ENCODE measurements around the gene SCYL2. TPM values are rescaled to one million over a fixed set of nuclear protein-coding genes. Genes with fewer than 3 reads are reported as not detected.

SCYL2 gene
- polyA plus RNA-seq, 1 donor (not counting 4 experiments of a cell fraction or from before 2014, with no cell fraction given) = 31.5 TPM

- dilution Hi-C loops (cut with MboI; ENCODE audit: extremely low pct_ligation_motif_present, low sequenced_read_pairs) = no loop called here
- H3K36me3 ChIP-seq (ENCODE audit: control insufficient read depth in 2 of 2, extremely low read depth in 1 of 2, insufficient read depth in 2 of 2, low read length in 2 of 2) = no peaks in the 10 kb centered on the region
Observed at GRCh38 chr12:100375038-100375735, 108.2 kb downstream of the SCYL2 start.

GRCh38 chr12:100376161-100376560 is 109.2 kb downstream of the SCYL2 start:
- no peak overlapping the region for H3K4me3 ChIP-seq (ENCODE audit: control insufficient read depth in 2 of 3, extremely low read depth in 1 of 3, insufficient read depth in 2 of 3, low read depth in 1 of 3, low read length in 3 of 3)
- peaks cover 3% of the 10 kb centered on the region for H3K27me3 ChIP-seq (ENCODE audit: control insufficient read depth, extremely low read depth, insufficient read depth, low read length)
- DNase-seq (ENCODE audit: low read depth, low spot score) (no peak), FAIRE-seq (no peak)
- H4K20me1 ChIP-seq (ENCODE audit: control insufficient read depth, extremely low read depth, insufficient read depth, low read length) = no peaks in the 10 kb centered on the region
- H3K4me2 ChIP-seq (ENCODE audit: control insufficient read depth, extremely low read depth, insufficient read depth, low read depth, low read length) = no peak overlapping the region
- H3K9me1 ChIP-seq (ENCODE audit: control insufficient read depth, extremely low read depth, insufficient read depth, low read length) = no peaks in the 10 kb centered on the region
- no peak overlapping the region for H2AFZ ChIP-seq (ENCODE audit: control insufficient read depth, low read length)
- H3K4me1 ChIP-seq (ENCODE audit: control insufficient read depth, extremely low read depth, insufficient read depth, low read length) = no peaks in the 10 kb centered on the region
- H3K9ac ChIP-seq (ENCODE audit: control insufficient read depth, extremely low read depth, insufficient read depth, low read length) = no peak overlapping the region
- H3K27ac ChIP-seq (ENCODE audit: control insufficient read depth, insufficient read depth, low read length) = no peak overlapping the region
- no peaks in the 10 kb centered on the region for H3K9me3 ChIP-seq (ENCODE audit: control insufficient read depth, low read depth, low read length)
- TF ChIP-seq EZH2 (IDR thresholded peaks at IDR 0.05; ENCODE audit: low read length) (no peak), CTCF (optimal IDR thresholded peaks at IDR 0.05 in 1 of 3, IDR thresholded peaks at IDR 0.05 in 1 of 3, conservative IDR thresholded peaks at IDR 0.05 in 1 of 3; ENCODE audit: extremely low read depth in 1 of 3, insufficient read depth in 2 of 3, low read length in 3 of 3) (no peak)
- H3K79me2 ChIP-seq (ENCODE audit: control insufficient read depth, insufficient read depth, low read length) = no peaks in the 10 kb centered on the region
- dilution Hi-C loops (cut with MboI; ENCODE audit: extremely low pct_ligation_motif_present, low sequenced_read_pairs) = no loop called here
- no peaks in the 10 kb centered on the region for H3K36me3 ChIP-seq (ENCODE audit: control insufficient read depth in 2 of 2, extremely low read depth in 1 of 2, insufficient read depth in 2 of 2, low read length in 2 of 2)

More at GRCh38 chr12:100375038-100375735, 108.2 kb downstream of the SCYL2 start:
- Histone ChIP-seq H3K27ac (ENCODE audit: control insufficient read depth, insufficient read depth, low read length) (no peak overlapping the region), H3K9me1 (ENCODE audit: control insufficient read depth, extremely low read depth, insufficient read depth, low read length) (no peaks in the 10 kb centered on the region), H3K9ac (ENCODE audit: control insufficient read depth, extremely low read depth, insufficient read depth, low read length) (no peak overlapping the region), H3K4me1 (ENCODE audit: control insufficient read depth, extremely low read depth, insufficient read depth, low read length) (no peaks in the 10 kb centered on the region), H2AFZ (ENCODE audit: control insufficient read depth, low read length) (no peak overlapping the region), H3K27me3 (ENCODE audit: control insufficient read depth, extremely low read depth, insufficient read depth, low read length) (peaks cover 3% of the 10 kb centered on the region), H3K4me3 (ENCODE audit: control insufficient read depth in 2 of 3, extremely low read depth in 1 of 3, insufficient read depth in 2 of 3, low read depth in 1 of 3, low read length in 3 of 3) (no peak overlapping the region), H3K4me2 (ENCODE audit: control insufficient read depth, extremely low read depth, insufficient read depth, low read depth, low read length) (no peak overlapping the region), H4K20me1 (ENCODE audit: control insufficient read depth, extremely low read depth, insufficient read depth, low read length) (no peaks in the 10 kb centered on the region), H3K79me2 (ENCODE audit: control insufficient read depth, insufficient read depth, low read length) (no peaks in the 10 kb centered on the region), H3K9me3 (ENCODE audit: control insufficient read depth, low read depth, low read length) (no peaks in the 10 kb centered on the region)
- TF ChIP-seq CTCF (optimal IDR thresholded peaks at IDR 0.05 in 1 of 3, IDR thresholded peaks at IDR 0.05 in 1 of 3, conservative IDR thresholded peaks at IDR 0.05 in 1 of 3; ENCODE audit: extremely low read depth in 1 of 3, insufficient read depth in 2 of 3, low read length in 3 of 3) (peak in 1 of 3 experiments; percentile 11), EZH2 (IDR thresholded peaks at IDR 0.05; ENCODE audit: low read length) (no peak)
- FAIRE-seq (no peak), DNase-seq (ENCODE audit: low read depth, low spot score) (no peak)
